ENCODE data around the gene OR10H1.
"Not testable (repeated sequence)": the region's sequence is repeated elsewhere in the genome, so short reads cannot be mapped to it uniquely, and the experiment has no call there.

OR10H1 gene

GRCh38 chr19:15829306-15829698 is 13.8 kb upstream of the OR10H1 start:
- DNase-seq (ENCODE audit: low read depth in 2 of 3, low spot score in 1 of 3): no peak

GRCh38 chr19:15828611-15829305 is 13.3 kb upstream of the OR10H1 start:
- not testable (repeated sequence) for DNase-seq (ENCODE audit: low read depth in 2 of 3, low spot score in 1 of 3)

GRCh38 chr19:15828121-15828610 is 12.7 kb upstream of the OR10H1 start:
- no peak for DNase-seq (ENCODE audit: low read depth in 2 of 3, low spot score in 1 of 3)

GRCh38 chr19:15825753-15826152 is 10.3 kb upstream of the OR10H1 start:
- DNase-seq (ENCODE audit: low read depth in 2 of 3, low spot score in 1 of 3): no peak

GRCh38 chr19:15820646-15821045 is 5.2 kb upstream of the OR10H1 start:
- DNase-seq (ENCODE audit: low read depth in 2 of 3, low spot score in 1 of 3): no peak

GRCh38 chr19:15813916-15814315 is 1.5 kb downstream of the OR10H1 start:
- no peak for DNase-seq (ENCODE audit: low read depth in 2 of 3, low spot score in 1 of 3)

- peak in 1 of 3 donors; percentile 2 for DNase-seq (ENCODE audit: low read depth in 2 of 3, low spot score in 1 of 3)
Measured at GRCh38 chr19:15812060-15812722, 3.3 kb downstream of the OR10H1 start.

GRCh38 chr19:15811476-15811875 is 4.0 kb downstream of the OR10H1 start:
- DNase-seq (ENCODE audit: low read depth in 2 of 3, low spot score in 1 of 3): no peak

- DNase-seq (ENCODE audit: low read depth in 2 of 3, low spot score in 1 of 3): no peak
Measured at GRCh38 chr19:15810335-15810734, 5.1 kb downstream of the OR10H1 start.

- not testable (repeated sequence) for DNase-seq (ENCODE audit: low read depth in 2 of 3, low spot score in 1 of 3)
Measured at GRCh38 chr19:15794279-15794678, 21.2 kb downstream of the OR10H1 start.

GRCh38 chr19:15790096-15790495 is 25.4 kb downstream of the OR10H1 start:
- no peak for DNase-seq (ENCODE audit: low read depth in 2 of 3, low spot score in 1 of 3)

- no peak for DNase-seq (ENCODE audit: low read depth in 2 of 3, low spot score in 1 of 3)
Measured at GRCh38 chr19:15788594-15789270, 26.7 kb downstream of the OR10H1 start.

GRCh38 chr19:15787611-15788155 is 27.8 kb downstream of the OR10H1 start, which contains the start of gene OR10H5:
Gene OR10H5, plus strand, starts transcription at chr19:15787661. Its CDS starts 6,388 bp downstream, at chr19:15794049.
- DNase-seq (ENCODE audit: low read depth in 2 of 3, low spot score in 1 of 3): no peak

- DNase-seq (ENCODE audit: low read depth in 2 of 3, low spot score in 1 of 3): not testable (repeated sequence)
Measured at GRCh38 chr19:15782896-15783295, 32.6 kb downstream of the OR10H1 start.

GRCh38 chr19:15782211-15782610 is 33.3 kb downstream of the OR10H1 start:
- DNase-seq (ENCODE audit: low read depth in 2 of 3, low spot score in 1 of 3): no peak

GRCh38 chr19:15781661-15782060 is 33.8 kb downstream of the OR10H1 start:
- no peak for DNase-seq (ENCODE audit: low read depth in 2 of 3, low spot score in 1 of 3)

- no peak for DNase-seq (ENCODE audit: low read depth in 2 of 3, low spot score in 1 of 3)
Measured at GRCh38 chr19:15780610-15781418, 34.6 kb downstream of the OR10H1 start.

GRCh38 chr19:15779756-15780476 is 35.5 kb downstream of the OR10H1 start:
- DNase-seq (ENCODE audit: low read depth in 2 of 3, low spot score in 1 of 3): no peak

GRCh38 chr19:15776991-15777970 is 38.2 kb downstream of the OR10H1 start:
- DNase-seq (ENCODE audit: low read depth in 2 of 3, low spot score in 1 of 3): no peak
